HUDEP-2 (cell line): ENCODE data around the gene DSN1.

Experiments
- DNase-seq, 76 experiments: peaks; one replicate each; lab custom pipeline; 2025; ENCODE audit not compliant: unreplicated experiment in 76 of 76; lab: John Stamatoyannopoulos, UW

DSN1 gene

GRCh38 chr20:36796875-36797274 is 23.3 kb upstream of the DSN1 start:
- no peak for DNase-seq

GRCh38 chr20:36796117-36796516 is 22.6 kb upstream of the DSN1 start:
- no peak for DNase-seq

- no peak for DNase-seq
Measured at GRCh38 chr20:36795691-36796090, 22.1 kb upstream of the DSN1 start.

GRCh38 chr20:36794116-36794474 is 20.5 kb upstream of the DSN1 start:
- no peak for DNase-seq

- DNase-seq = no peak
Measured at GRCh38 chr20:36793294-36794115, 19.9 kb upstream of the DSN1 start.

GRCh38 chr20:36792422-36792821 is 18.9 kb upstream of the DSN1 start:
- DNase-seq = peak in 50 of 76 experiments; percentile 3 to 63 (median 22)

GRCh38 chr20:36791862-36792261 is 18.3 kb upstream of the DSN1 start:
- no peak for DNase-seq

- DNase-seq = no peak
Measured at GRCh38 chr20:36786663-36787062, 13.1 kb upstream of the DSN1 start.

- no peak for DNase-seq
Measured at GRCh38 chr20:36786246-36786645, 12.7 kb upstream of the DSN1 start.

GRCh38 chr20:36785308-36785707 is 11.7 kb upstream of the DSN1 start:
- DNase-seq = no peak

- no peak for DNase-seq
Measured at GRCh38 chr20:36784900-36785299, 11.3 kb upstream of the DSN1 start.

GRCh38 chr20:36784116-36784515 is 10.6 kb upstream of the DSN1 start:
- no peak for DNase-seq

GRCh38 chr20:36779656-36780025 is 6.1 kb upstream of the DSN1 start:
- DNase-seq = no peak

GRCh38 chr20:36778831-36779655 is 5.5 kb upstream of the DSN1 start:
- no peak for DNase-seq

- DNase-seq = no peak
Measured at GRCh38 chr20:36777576-36777975, 4.0 kb upstream of the DSN1 start.

- DNase-seq = no peak
Measured at GRCh38 chr20:36777167-36777566, 3.6 kb upstream of the DSN1 start.

- DNase-seq = no peak
Measured at GRCh38 chr20:36775826-36776225, 2.3 kb upstream of the DSN1 start.

- DNase-seq = no peak
Measured at GRCh38 chr20:36775196-36775595, 1.6 kb upstream of the DSN1 start.

- DNase-seq = peak in 1 of 76 experiments; percentile 46
Measured at GRCh38 chr20:36773107-36773596, 411 bp downstream of the DSN1 start.

- no peak for DNase-seq
Measured at GRCh38 chr20:36770680-36771079, 2.9 kb downstream of the DSN1 start.

GRCh38 chr20:36768768-36769430 is 4.7 kb downstream of the DSN1 start:
- DNase-seq = no peak
